GM03348 (cell line): Measurements from ENCODE around the gene LRRC18.

ENCODE experiments used
- DNase-seq: peaks from one replicate; pipeline ENCODE4 v3.0.0; 2012; ENCODE audit warnings: low spot score

The LRRC18 gene

DNA sequence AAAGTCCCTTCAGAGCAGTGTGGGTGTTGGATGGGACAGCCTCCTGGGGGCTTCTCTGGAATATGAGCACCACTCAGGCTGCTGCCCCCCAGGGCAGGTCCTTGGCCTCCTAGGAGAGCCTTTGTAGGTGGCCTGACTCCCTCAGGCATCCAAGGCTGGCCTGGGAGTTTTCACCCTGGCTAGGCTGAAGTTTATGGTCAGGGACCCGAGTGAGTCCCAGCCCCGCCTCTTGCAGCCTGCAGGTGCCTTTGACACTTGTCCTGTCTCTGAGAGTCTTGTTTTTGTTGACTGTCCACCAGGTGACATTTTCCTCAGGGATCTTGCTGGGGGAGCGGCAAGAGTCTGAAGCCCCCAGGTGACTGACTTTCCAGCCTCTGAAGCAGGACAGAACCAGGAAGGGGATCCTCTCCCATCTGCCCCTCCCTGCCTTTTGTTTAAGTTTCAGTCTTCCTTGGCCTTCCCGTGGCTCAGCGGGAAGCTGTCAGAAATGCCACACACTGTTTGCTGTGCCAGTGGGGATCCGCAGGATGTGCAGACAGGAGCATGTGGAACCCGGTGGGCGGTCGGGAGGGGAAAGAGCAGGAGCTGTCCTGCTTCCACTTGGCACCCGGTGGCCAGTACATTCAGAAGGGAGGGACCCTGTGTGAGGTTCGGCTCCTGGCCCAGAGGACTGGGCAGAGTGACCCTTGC lies 59.5 kb downstream of the LRRC18 start:
- no peak for DNase-seq

DNA sequence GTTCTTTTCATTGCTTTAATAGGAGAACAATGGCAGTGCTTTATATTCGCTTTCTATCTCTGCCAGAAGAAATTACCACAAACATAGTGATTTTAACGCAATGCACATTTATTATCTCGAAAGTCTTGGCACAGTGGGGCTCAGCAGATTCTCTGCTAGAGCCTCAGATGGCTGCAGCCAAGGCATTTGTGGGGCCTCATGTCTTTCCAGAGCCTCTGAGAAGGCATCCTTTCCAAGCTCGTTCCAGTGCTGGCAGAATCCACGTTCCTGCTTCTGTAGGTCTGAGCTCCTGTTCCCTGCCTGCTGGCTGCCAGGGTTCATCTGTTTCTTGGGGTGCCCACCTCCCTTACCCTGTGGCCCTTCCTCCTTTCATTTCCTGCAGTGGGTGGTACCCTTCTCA lies 60.2 kb downstream of the LRRC18 start:
- no peak for DNase-seq

DNA sequence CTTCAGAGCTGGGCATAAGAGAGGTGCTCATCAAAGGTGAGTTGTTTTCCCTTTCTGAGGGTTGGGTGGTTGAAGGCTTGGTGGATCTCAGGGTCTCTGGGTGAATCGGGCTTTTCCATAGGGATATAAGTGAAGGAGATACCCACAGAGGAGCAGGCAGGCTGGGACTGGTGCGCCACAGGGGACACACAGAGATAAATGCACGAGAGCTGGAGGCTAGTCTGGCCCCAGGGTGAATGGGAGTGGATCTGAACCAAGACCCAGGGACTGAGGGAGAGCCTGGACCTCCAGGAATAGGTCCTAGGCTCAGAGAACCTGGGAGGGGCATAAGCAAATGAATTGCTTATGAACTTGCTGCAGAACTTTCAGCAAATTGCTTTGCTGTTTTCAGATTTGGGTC lies 61.5 kb downstream of the LRRC18 start:
- DNase-seq, result no peak

DNA sequence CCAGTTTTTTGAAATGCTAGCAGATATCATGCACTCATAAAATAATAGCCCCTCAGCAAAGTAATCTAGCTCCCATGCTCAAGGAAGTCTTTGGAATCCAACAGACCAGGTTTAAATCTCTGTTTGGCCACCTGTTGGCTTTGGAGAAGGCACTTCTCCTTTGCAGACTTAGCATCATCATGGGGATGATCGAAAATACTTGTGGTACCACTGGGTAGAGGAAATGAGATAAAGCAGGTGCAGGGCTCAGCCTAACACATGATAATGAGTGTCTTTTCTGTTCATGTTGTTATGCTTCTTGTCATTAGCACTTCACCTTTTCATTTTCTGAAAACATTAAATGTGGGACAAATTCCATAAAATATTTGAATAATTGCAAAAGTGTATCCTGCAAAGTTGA lies 67.4 kb downstream of the LRRC18 start:
- DNase-seq, result no peak
